22Rv1 (cell line): Measurements from ENCODE around the gene ASB4.

ENCODE experiments used
- ZFX ChIP-seq: fragments of 450-650 bp; IDR thresholded peaks from 2 replicates; pipeline ENCODE4 v1.6.1; 2017; ENCODE audit warnings: antibody characterized with exemption, borderline replicate concordance
- TF ChIP-seq, protein P1 (sequence below): fragments of 450-650 bp; IDR thresholded peaks from 2 replicates; pipeline ENCODE4 v1.5.1; 2017; ENCODE audit warnings: mild to moderate bottlenecking

DNA sequence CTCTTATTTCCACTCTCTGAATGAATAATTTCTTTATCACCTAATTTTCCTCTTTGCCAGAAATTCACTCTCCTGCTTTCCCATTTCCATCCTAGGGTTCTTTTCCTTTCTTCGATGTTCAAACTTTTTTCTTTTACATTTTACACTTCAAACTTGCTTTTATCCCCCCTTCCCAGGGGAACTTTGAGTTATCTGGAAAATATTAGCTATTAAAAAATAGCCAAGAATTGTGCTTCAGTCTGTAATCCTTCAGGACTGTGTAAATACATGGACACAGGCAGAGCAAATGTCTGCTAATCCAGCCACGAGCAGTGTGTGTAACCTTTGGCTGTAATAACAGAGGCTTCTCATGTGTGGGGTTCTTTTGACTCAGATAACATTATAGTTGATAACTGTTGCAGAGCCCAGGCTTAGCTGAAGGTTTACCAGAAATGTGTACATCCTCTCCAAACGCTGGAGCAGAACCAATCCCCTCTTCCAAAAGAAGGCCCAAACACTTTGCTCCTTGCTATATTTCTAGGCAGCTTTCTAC is 4.6 kb downstream of the ASB4 start:
- TF ChIP-seq, protein P1, sequence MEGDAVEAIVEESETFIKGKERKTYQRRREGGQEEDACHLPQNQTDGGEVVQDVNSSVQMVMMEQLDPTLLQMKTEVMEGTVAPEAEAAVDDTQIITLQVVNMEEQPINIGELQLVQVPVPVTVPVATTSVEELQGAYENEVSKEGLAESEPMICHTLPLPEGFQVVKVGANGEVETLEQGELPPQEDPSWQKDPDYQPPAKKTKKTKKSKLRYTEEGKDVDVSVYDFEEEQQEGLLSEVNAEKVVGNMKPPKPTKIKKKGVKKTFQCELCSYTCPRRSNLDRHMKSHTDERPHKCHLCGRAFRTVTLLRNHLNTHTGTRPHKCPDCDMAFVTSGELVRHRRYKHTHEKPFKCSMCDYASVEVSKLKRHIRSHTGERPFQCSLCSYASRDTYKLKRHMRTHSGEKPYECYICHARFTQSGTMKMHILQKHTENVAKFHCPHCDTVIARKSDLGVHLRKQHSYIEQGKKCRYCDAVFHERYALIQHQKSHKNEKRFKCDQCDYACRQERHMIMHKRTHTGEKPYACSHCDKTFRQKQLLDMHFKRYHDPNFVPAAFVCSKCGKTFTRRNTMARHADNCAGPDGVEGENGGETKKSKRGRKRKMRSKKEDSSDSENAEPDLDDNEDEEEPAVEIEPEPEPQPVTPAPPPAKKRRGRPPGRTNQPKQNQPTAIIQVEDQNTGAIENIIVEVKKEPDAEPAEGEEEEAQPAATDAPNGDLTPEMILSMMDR = no peak
- TF ChIP-seq ZFX = no peak
